ENCODE measurements around the gene SERPINA4. TPM values are rescaled to one million over a fixed set of nuclear protein-coding genes. Genes with fewer than 3 reads are reported as not detected.

Gene SERPINA4
- total and polyA plus RNA-seq, 2 of the 13 experiments (the other 11 are each of a cell fraction or from before 2014, with no cell fraction given), result 39.1 to 57.8 TPM

- TF ChIP-seq SNAPC5 (CRISPR knock-in tag; IDR thresholded peaks at IDR 0.05; ENCODE audit: borderline replicate concordance) (no peak), HNRNPL (IDR thresholded peaks at IDR 0.05; ENCODE audit: low read depth, low read length) (no peak), FOXJ3 (CRISPR knock-in tag; IDR thresholded peaks at IDR 0.05; ENCODE audit: borderline replicate concordance) (peak; percentile 85; the same call in 1 of the 2 replicates), HDAC6 (IDR thresholded peaks at IDR 0.05; ENCODE audit: low read depth, low read length) (no peak), GABPA (IDR thresholded peaks at IDR 0.05; ENCODE audit: low read depth, low read length) (no peak), GABPA (CRISPR knock-in tag; IDR thresholded peaks at IDR 0.05; ENCODE audit: low read depth) (no peak), RAD51 (IDR thresholded peaks at IDR 0.05; ENCODE audit: borderline replicate concordance) (no peak), SNRNP70 (IDR thresholded peaks at IDR 0.05; ENCODE audit: low read depth, low read length) (no peak), TBL1XR1 (IDR thresholded peaks at IDR 0.05; ENCODE audit: borderline replicate concordance, low read length, partially characterized antibody) (peak; percentile 49), PRDM10 (CRISPR knock-in tag; IDR thresholded peaks at IDR 0.05; ENCODE audit: low read depth) (no peak), ZNF362 (CRISPR knock-in tag; IDR thresholded peaks at IDR 0.05; ENCODE audit: borderline replicate concordance) (peak; percentile 93; the same call in 1 of the 2 replicates), ZNF788 (CRISPR knock-in tag; IDR thresholded peaks at IDR 0.05; ENCODE audit: borderline replicate concordance) (no peak), FIP1L1 (IDR thresholded peaks at IDR 0.05; ENCODE audit: borderline replicate concordance, insufficient read depth, low read depth, low read length) (no peak), ZNF576 (CRISPR knock-in tag; IDR thresholded peaks at IDR 0.05) (no peak), ZFP36L1 (CRISPR knock-in tag; IDR thresholded peaks at IDR 0.05) (0 out of 2 replicates have a peak, but pooled peaks have one; percentile 46), ATF4 (CRISPR knock-in tag; IDR thresholded peaks at IDR 0.05) (no peak; a peak in 1 of 4 replicates), ZNF292 (CRISPR knock-in tag; IDR thresholded peaks at IDR 0.05; ENCODE audit: borderline replicate concordance, low read depth) (peak; percentile 39; the same call in 1 of the 2 replicates), ZBTB7B (CRISPR knock-in tag; IDR thresholded peaks at IDR 0.05) (peak; percentile 86), SIX1 (CRISPR knock-in tag; IDR thresholded peaks at IDR 0.05; ENCODE audit: borderline replicate concordance) (peak; percentile 89), RFX3 (CRISPR knock-in tag; IDR thresholded peaks at IDR 0.05) (no peak), RBAK (CRISPR knock-in tag; IDR thresholded peaks at IDR 0.05) (no peak), PHF21A (CRISPR knock-in tag; IDR thresholded peaks at IDR 0.05) (peak; percentile 94), ZSCAN31 (CRISPR knock-in tag; IDR thresholded peaks at IDR 0.05; ENCODE audit: low read depth) (0 out of 2 replicates have a peak, but pooled peaks have one; percentile 65)
Observed at GRCh38 chr14:94572637-94573303, 11.5 kb downstream of the SERPINA4 start (continued).

Measured in HepG2 (cell line).